GM12873 (cell line): Measurements from ENCODE around the gene TSPAN18.

Experiments used
- TF ChIP-seq, protein P1 (sequence below): IDR thresholded peaks from 2 replicates; pipeline ENCODE4 v1.5.1; 2012; ENCODE audit warnings: low read depth, mild to moderate bottlenecking, moderate library complexity, low read length, control low read depth; ENCODE audit not compliant: insufficient read depth; ENCODE audit errors: missing control alignments

TSPAN18 gene

DNA sequence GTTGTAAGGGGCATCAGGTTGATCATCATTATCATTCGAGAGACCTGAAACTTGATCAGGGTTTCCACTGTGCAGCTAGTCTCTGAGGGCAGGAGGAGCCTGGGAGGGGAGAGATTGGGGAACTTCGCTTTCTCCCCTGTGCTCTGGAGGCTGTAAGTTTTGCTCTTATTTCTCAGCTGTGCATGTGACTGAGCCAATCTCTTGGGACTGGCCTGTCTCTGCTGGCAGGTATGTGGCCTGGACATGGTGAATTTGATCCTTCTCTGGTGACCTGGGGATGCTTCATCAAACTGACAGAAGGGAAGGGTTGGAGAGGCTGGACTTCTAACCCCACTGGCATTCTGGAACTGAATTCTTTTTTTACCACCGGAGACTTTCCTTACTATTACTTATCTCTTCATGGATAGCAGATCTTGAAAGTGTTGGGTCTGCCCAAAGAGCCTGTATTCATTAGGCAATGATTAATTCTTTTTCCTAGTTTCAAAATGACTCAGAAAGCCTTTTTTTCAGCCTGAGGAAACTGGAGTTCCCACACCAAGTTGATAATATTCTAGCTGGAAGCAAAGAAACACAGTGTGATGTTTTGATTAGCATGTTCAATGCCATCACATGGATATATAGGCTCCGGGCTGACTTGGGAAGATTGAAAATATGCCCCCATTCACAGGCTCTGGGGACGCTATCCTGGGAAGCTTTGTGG lies 36.5 kb downstream of the TSPAN18 start:
- TF ChIP-seq, protein P1, sequence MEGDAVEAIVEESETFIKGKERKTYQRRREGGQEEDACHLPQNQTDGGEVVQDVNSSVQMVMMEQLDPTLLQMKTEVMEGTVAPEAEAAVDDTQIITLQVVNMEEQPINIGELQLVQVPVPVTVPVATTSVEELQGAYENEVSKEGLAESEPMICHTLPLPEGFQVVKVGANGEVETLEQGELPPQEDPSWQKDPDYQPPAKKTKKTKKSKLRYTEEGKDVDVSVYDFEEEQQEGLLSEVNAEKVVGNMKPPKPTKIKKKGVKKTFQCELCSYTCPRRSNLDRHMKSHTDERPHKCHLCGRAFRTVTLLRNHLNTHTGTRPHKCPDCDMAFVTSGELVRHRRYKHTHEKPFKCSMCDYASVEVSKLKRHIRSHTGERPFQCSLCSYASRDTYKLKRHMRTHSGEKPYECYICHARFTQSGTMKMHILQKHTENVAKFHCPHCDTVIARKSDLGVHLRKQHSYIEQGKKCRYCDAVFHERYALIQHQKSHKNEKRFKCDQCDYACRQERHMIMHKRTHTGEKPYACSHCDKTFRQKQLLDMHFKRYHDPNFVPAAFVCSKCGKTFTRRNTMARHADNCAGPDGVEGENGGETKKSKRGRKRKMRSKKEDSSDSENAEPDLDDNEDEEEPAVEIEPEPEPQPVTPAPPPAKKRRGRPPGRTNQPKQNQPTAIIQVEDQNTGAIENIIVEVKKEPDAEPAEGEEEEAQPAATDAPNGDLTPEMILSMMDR, result no peak

DNA sequence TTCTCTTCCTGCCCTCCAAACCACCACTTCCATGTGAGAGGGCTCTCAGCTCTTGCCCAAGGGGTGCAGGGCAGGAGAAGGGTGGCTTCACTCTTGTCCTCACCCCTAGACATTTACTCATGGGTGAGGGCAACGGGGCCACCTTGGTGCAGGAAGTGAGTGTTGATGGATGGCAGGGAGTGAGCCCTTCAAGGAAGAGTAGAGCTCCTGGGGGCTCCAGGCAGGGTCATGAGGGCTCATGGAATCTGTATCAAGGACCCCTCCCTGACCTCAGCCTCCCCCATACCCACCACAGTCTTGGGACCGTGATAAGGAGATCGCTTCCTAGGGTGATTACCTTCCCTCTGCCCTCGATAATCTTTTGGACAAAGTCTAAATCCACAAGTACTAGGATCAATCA lies 37.8 kb downstream of the TSPAN18 start:
- TF ChIP-seq, protein P1, result no peak

DNA sequence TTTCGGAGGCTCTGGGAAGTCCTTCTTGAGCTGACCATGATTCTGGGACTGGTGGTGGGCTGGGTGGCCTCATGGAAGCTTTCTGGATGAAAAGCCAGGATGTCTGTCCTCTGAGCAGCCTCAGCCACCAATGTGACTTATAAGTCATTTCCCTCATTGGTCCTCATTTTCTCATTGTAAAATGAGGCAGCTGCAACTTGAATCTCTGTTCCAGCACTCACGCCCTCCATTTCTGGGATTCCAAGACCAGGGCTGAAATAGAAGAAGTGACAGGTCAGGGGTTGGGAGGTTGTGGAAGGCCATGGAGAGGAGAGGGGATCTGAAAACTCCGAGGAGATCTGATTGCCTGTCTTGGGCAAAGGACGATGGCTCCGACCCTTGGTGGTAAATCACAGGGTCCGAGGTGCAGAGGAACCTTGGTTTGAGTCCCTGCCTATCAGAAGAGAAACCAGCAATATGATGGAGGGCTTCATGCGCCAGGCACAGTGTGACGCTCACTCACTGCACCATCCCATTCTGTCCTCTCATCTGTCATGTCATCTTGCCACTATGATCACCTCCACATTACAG lies 38.3 kb downstream of the TSPAN18 start:
- TF ChIP-seq, protein P1, result no peak

DNA sequence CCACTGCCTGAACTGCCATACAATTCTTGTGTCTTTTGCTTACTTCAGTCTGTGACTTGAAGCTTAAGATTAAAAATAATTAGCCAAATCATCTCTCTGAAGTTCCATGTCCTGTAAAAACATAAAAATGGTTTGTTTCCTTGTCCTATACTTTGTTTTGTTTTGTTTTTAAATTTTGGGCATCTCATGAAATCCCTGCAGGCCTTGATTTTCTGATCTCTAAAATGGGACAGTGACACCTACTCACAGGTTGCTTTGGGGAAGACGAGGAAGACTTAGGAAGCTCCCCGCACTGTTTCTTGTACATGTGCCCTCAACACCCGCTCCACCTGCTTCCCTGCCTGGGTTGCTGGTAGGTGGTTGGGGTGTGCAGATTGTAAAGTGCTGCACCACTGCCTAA lies 38.9 kb downstream of the TSPAN18 start:
- TF ChIP-seq, protein P1, result no peak

DNA sequence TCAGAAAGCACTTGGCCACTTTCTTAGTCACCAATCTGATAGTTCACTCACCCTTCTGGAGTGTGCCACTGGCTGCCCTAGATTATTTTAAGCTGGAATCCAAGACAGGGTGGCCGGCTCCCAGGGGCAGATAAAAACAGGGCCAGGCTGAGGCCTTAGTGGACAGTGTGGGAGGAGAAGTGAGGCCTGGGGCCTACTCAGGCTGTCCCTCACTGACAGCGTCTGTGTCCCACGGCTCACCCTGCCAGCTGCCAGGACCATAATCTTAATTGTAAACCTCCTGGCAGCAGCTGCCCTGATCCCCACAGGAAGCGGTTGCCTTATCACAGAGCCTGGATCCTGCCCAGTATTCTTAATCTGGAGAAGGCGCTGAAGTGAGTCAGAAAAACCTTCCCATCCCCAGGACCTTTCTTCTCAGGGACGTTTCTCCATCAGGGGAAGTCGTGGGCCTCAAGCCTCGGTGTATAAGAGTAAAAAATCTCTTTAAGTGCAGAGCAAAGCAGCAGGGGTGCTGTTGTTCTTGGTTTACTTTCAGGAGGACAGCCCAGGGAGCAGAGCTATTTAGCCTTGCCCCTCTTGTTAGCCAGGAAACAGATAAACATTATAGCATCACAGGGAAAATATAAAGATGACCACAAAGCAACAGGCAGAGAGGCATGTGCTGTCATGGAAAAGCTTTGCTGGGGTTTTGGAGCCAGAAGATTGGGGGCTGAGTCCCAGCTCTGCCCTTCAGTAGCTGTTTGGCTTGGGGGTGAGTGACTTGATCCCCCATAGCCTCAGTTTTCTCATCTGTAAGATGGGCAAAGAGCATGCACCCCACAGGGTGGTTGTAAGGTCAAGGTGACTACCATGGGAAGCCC lies 39.6 kb downstream of the TSPAN18 start:
- TF ChIP-seq, protein P1, result no peak

DNA sequence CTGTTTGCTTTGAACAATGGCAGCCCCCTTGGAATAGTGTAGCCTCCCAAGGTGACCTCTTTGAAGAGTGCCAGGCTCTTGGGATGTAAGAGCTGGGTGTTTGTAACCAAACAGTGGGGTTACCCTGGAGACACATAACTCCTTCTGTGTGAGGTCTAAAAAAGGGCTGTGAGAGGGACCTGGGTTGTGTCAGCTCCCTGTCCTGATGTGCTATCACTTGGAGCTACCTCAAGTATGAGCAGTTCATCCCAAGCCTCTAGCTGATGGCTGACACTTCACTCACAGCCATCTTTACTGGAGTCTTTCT lies 40.2 kb downstream of the TSPAN18 start:
- TF ChIP-seq, protein P1, result no peak

DNA sequence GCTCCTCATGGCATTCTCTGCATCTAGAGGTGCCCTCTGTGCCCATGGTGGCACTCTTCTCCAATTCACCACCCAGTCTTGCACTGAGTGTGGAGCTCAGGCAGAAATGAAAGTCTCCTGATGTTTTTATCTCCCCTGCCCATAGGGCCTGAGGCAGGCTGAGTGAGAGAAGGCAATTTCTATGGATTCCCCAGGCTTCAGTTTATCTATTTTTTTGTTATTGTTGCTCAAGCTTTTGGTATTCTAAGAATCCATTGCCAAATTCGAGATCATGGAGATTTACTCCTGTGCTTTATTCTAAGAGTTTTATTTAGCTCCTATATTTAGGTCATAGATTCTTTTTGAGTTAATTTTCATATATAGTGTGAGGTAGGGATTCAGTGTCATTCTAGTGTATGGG lies 40.7 kb downstream of the TSPAN18 start:
- TF ChIP-seq, protein P1, result no peak
